HepG2 (cell line): ENCODE measurements around the gene NCOA7. TPM values are rescaled to one million over a fixed set of nuclear protein-coding genes. Genes with fewer than 3 reads are reported as not detected.
A peak's percentile ranks its signal among the peaks of the same experiment; 100 is the strongest.

Experiments used
- ATAC-seq: fragments of 200-7000 bp; cut with Tn5 transposase; 3 replicates; pipeline ENCODE4 v1.9.1; 2020; ENCODE audit warnings: mild to moderate bottlenecking, moderate library complexity
- BruUV-seq: library from RNA; stranded (reverse); fragments of 400-500 nt; replicated peaks from 2 replicates; lab custom pipeline; 2021; lab: Mats Ljungman, UMichigan
- CTCF ChIA-PET: fragments of 300-600 bp; formaldehyde crosslinking; extraction: SDS; loops from one replicate; lab custom pipeline; 2021; ENCODE audit warnings: low total read pairs, inconsistent platforms, low intra/inter-chr PET ratio; lab: Yijun Ruan, JAX
- POLR2A ChIA-PET: fragments of 350-600 bp; sonication (Branson Sonifier 250); formaldehyde crosslinking; loops from one replicate; lab custom pipeline; 2020; ENCODE audit warnings: antibody characterized with exemption, inconsistent platforms; lab: Yijun Ruan, JAX
- DNase-seq: peaks from one replicate; pipeline ENCODE4 v3.0.0-alpha.2; 2015; ENCODE audit warnings: low spot score
- FAIRE-seq: peaks from 3 replicates; lab custom pipeline; 2011; peaks lifted over from hg19 to GRCh38; lab: Jason Lieb, UNC
- H2AFZ ChIP-seq: one replicate; pipeline ENCODE4 v1.6.1; 2011; ENCODE audit warnings: low read length, inconsistent platforms
- H3K27ac ChIP-seq: fragments of 300-600 bp; 3 replicates; pipeline ENCODE4 v1.8.0; 2011; ENCODE audit warnings: mixed run types, mild to moderate bottlenecking, mixed read lengths, low read length, inconsistent platforms; ENCODE audit not compliant: insufficient read depth; ENCODE audit errors: extremely low read length
- H3K27me3 ChIP-seq, 2 experiments: fragments of 200-600 bp in 1 of 2; 2 replicates in 1 of 2; 3 replicates in 1 of 2; pipeline versions ENCODE4 v1.6.0 to v1.8.0; 2011; ENCODE audit warnings: low read length in 2 of 2, mild to moderate bottlenecking in 2 of 2, moderate library complexity in 2 of 2, inconsistent platforms in 1 of 2; ENCODE audit not compliant: insufficient read depth in 2 of 2, control insufficient read depth in 1 of 2
- H3K36me3 ChIP-seq, 2 experiments: fragments of 200-600 bp in 1 of 2; replicated peaks in 1 of 2; 2 replicates in 1 of 2; 3 replicates in 1 of 2; pipeline versions ENCODE4 v1.5.1 to v1.8.0; 2011; ENCODE audit warnings: low read length in 2 of 2, inconsistent platforms in 1 of 2; ENCODE audit not compliant: insufficient read depth in 2 of 2, control insufficient read depth in 1 of 2
- H3K4me1 ChIP-seq: 2 replicates; pipeline ENCODE4 v1.5.1; 2012; ENCODE audit warnings: low read length, inconsistent platforms; ENCODE audit not compliant: insufficient read depth
- H3K4me2 ChIP-seq: 2 replicates; pipeline ENCODE4 v1.6.0; 2011; ENCODE audit warnings: low read depth, low read length, inconsistent platforms
- H3K4me3 ChIP-seq, 3 experiments: fragments of 200-600 bp in 1 of 3; sonication (generic), shearing (Covaris generic) in 1 of 3; replicated peaks in 1 of 3; 2 replicates each; pipeline ENCODE4 v1.5.1; 2011 to 2016; ENCODE audit warnings: low read length in 3 of 3, inconsistent platforms in 2 of 3, low read depth in 2 of 3, mild to moderate bottlenecking in 2 of 3, control low read depth in 1 of 3, mixed read lengths in 1 of 3; ENCODE audit not compliant: insufficient read depth in 1 of 3
- H3K79me2 ChIP-seq: one replicate; pipeline ENCODE4 v1.6.1; 2011; ENCODE audit warnings: low read length, inconsistent platforms; ENCODE audit not compliant: insufficient read depth
- H3K9ac ChIP-seq: 2 replicates; pipeline ENCODE4 v1.6.0; 2011; ENCODE audit warnings: mild to moderate bottlenecking, low read depth, low read length, inconsistent platforms; ENCODE audit not compliant: insufficient read depth
- H3K9me3 ChIP-seq: 2 replicates; pipeline ENCODE4 v1.5.1; 2012; ENCODE audit warnings: mild to moderate bottlenecking, low read length
- H4K20me1 ChIP-seq: 2 replicates; pipeline ENCODE4 v1.6.0; 2011; ENCODE audit warnings: inconsistent platforms, mild to moderate bottlenecking, low read length, moderate library complexity; ENCODE audit not compliant: insufficient read depth
- BCL6 ChIP-seq: IDR thresholded peaks from 2 replicates; pipeline ENCODE4 v1.6.1; 2016; ENCODE audit warnings: missing genetic modification reagents, missing compliant biosample characterization
- KAT7 ChIP-seq: IDR thresholded peaks from 2 replicates; pipeline ENCODE4 v1.6.1; 2018; ENCODE audit warnings: borderline replicate concordance, missing compliant biosample characterization
- MXD4 ChIP-seq: IDR thresholded peaks from 2 replicates; pipeline ENCODE4 v1.6.1; 2016; ENCODE audit warnings: mild to moderate bottlenecking, missing biosample characterization, missing genetic modification reagents
- TCF12 ChIP-seq, 2 experiments: fragments of 450-650 bp in 1 of 2; sonication (generic) in 1 of 2; formaldehyde crosslinking in 1 of 2; IDR thresholded peaks; 2 replicates each; pipeline versions ENCODE4 v1.6.1 to v1.8.0; 2017 to 2022; ENCODE audit warnings: antibody characterized with exemption in 1 of 2, mild to moderate bottlenecking in 1 of 2, missing genetic modification reagents in 1 of 2, moderate library complexity in 1 of 2
- ZNF605 ChIP-seq: sonication (generic); formaldehyde crosslinking; IDR thresholded peaks from 2 replicates; pipeline ENCODE4 v1.8.0; 2022; ENCODE audit warnings: mild to moderate bottlenecking, missing genetic modification reagents
- WGBS: methylation state at CpG from one replicate; pipeline ENCODE4 v1.1.6; 2017; ENCODE audit warnings: low lambda C conversion rate; 5-methylcytosine and 5-hydroxymethylcytosine counted together
- in situ Hi-C: cut with HindIII; loops from 2 replicates; pipeline ENCODE4 v1.10.0; 2017; ENCODE audit warnings: low pct_unique_long_range_greater_than_20kb; ENCODE audit not compliant: extremely low pct_ligation_motif_present
- intact Hi-C: fragments of 100-400 bp; cut with micrococcal nuclease; formaldehyde crosslinking; loops from one replicate; pipeline ENCODE4 v1.10.0; 2022; ENCODE audit not compliant: unreplicated experiment
- polyA plus RNA-seq, 8 experiments: library from polyadenylated mRNA; depleted of rRNA in 3 of 8; stranded (reverse) in 7 of 8; unstranded in 1 of 8; fragments of >200 nt; fragmentation: Illumina TruSeq in 4 of 8; extraction: Trizol in 4 of 8; gene quantifications; 2 replicates each; pipeline versions ENCODE4 v1.2.1 to v1.2.3, GENCODE V29; 2011 to 2016; ENCODE audit warnings: low read depth in 4 of 8, missing spikeins in 1 of 8, mixed read lengths in 1 of 8; ENCODE audit not compliant: insufficient read depth in 1 of 8
- total RNA-seq, 5 experiments: library from RNA; depleted of rRNA; stranded (reverse); fragments of >200 nt; fragmentation: Illumina TruSeq; extraction: Trizol; gene quantifications; 2 replicates each; pipeline ENCODE4 v1.2.3, GENCODE V29; 2016; ENCODE audit warnings: low read depth in 1 of 5
- TF ChIP-seq, protein P1 (sequence below): sonication (generic); formaldehyde crosslinking; IDR thresholded peaks from 2 replicates; pipeline ENCODE4 v1.4.0; 2020; ENCODE audit warnings: missing genetic modification reagents, borderline replicate concordance

NCOA7 gene
- total and polyA plus RNA-seq, 2 of the 13 experiments (the other 11 are each of a cell fraction or from before 2014, with no cell fraction given), result 13.6 to 20.8 TPM

DNA sequence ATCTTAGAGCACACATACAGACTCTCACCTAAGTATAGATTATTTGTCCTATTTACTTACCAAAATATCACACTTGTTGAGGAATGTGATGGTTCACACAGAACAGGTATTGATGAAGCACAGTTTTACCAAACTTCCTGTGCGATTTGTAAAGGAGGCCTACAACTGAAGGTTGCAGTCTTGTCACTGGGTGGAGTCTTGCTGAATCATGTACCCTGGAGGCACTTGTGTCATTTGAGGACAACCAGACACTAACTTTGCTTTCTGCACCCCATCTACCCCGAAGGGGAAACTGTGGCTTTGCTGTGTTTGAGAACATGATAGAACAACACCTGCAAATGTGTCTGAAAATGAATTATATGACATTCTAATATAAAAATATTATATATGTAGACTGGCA lies 133.4 kb downstream of the NCOA7 start:
- TF ChIP-seq TCF12 (IDR thresholded peaks at IDR 0.05) (no peak), TCF12 (CRISPR knock-in tag; IDR thresholded peaks at IDR 0.05) (no peak), KAT7 (CRISPR knock-in tag) (no peak), ZNF605 (CRISPR knock-in tag) (no peak), MXD4 (CRISPR knock-in tag) (no peak)
- TF ChIP-seq, protein P1, sequence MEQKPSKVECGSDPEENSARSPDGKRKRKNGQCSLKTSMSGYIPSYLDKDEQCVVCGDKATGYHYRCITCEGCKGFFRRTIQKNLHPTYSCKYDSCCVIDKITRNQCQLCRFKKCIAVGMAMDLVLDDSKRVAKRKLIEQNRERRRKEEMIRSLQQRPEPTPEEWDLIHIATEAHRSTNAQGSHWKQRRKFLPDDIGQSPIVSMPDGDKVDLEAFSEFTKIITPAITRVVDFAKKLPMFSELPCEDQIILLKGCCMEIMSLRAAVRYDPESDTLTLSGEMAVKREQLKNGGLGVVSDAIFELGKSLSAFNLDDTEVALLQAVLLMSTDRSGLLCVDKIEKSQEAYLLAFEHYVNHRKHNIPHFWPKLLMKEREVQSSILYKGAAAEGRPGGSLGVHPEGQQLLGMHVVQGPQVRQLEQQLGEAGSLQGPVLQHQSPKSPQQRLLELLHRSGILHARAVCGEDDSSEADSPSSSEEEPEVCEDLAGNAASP (CRISPR knock-in tag), result peak; percentile 36; the same call in 1 of the 2 replicates
- POLR2A ChIA-PET, result no interaction called here
- ATAC-seq (no peak), FAIRE-seq (no peak), DNase-seq (no peak)
- Histone ChIP-seq H3K4me3 (no peak overlapping the region), H3K9ac (no peak overlapping the region), H3K9me3 (no peaks in the 10 kb centered on the region), H3K27me3 (no peaks in the 10 kb centered on the region), H3K79me2 (peaks cover 18% of the 10 kb centered on the region), H2AFZ (no peak overlapping the region), H3K36me3 (peaks cover 31 to 62% of the 10 kb centered on the region in 2 experiments), H3K4me2 (no peak overlapping the region), H3K27ac (no peak overlapping the region), H3K4me1 (peaks cover 48% of the 10 kb centered on the region), H4K20me1 (no peaks in the 10 kb centered on the region)
- in situ Hi-C loops, result no loop called here
- 86% methylated on average over 2 of the region's 2 CpGs for WGBS
- BruUV-seq, result no TSS peak
- CTCF ChIA-PET, result no interaction called here
- intact Hi-C loops, result no loop called here

DNA sequence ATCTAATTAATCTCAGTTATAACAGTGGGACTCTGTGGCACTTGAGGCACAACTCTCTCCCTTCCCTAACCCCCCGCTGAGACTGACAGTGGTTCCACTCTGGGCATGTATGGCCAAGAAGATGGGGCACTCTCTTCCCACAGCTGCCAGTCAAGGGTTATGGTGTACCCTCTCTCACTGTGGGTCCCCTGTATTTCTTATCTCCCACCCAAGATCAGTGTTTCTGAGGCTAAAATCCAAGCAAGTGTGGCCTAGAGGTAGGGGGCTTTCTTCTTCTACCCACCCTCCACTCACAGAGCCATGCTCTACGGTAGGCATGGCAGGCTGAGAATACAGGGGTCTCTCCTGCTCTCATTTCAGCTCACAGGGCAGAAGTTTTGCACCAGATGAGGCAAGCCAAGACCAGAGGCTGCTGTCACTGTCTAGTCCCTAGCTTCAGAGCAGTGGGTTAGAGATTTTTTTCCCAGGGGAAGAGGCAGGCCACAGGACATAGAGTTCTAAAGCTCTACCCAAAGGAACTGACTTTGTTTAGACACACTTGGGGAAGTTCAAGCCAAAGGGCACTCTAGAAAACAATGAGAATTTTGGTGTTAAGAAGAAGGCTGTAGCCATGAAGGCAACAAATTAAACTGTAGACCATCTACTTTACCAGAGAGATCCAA lies 134.1 kb downstream of the NCOA7 start:
- CTCF ChIA-PET, result no interaction called here
- H4K20me1 ChIP-seq, result no peaks in the 10 kb centered on the region
- in situ Hi-C loops, result no loop called here
- H3K79me2 ChIP-seq, result peaks cover 11% of the 10 kb centered on the region
- no peak overlapping the region for H2AFZ ChIP-seq
- no peaks in the 10 kb centered on the region for H3K9me3 ChIP-seq
- POLR2A ChIA-PET, result interaction anchor here (0.6 kb wide), 1 partner anchor 146 kb away, joined by 3 read pairs; no protein-coding TSS in a partner anchor
- H3K9ac ChIP-seq, result no peak overlapping the region
- BruUV-seq, result no TSS peak
- intact Hi-C loops, result no loop called here
- no peak overlapping the region for H3K27ac ChIP-seq
- no peak for TF ChIP-seq BCL6 (CRISPR knock-in tag)
- H3K27me3 ChIP-seq, result no peaks in the 10 kb centered on the region
- no peak overlapping the region for H3K4me3 ChIP-seq
- DNase-seq (no peak), ATAC-seq (no peak; the same call in 2 of the 3 replicates), FAIRE-seq (no peak)
- peaks cover 43% of the 10 kb centered on the region for H3K4me1 ChIP-seq
- H3K4me2 ChIP-seq, result no peak overlapping the region
- 100% methylated on average over 2 of the region's 2 CpGs for WGBS
- H3K36me3 ChIP-seq, result peaks cover 31 to 62% of the 10 kb centered on the region in 2 experiments
